ENCODE data around the gene CD28.

CD28 gene

GRCh38 chr2:203706403-203706802 lies at the start of gene CD28:
Gene CD28 (plus strand): TSS chr2:203706639. CDS start chr2:203706697, 58 bp downstream.
- no peak for DNase-seq (ENCODE audit: low spot score)

DNA sequence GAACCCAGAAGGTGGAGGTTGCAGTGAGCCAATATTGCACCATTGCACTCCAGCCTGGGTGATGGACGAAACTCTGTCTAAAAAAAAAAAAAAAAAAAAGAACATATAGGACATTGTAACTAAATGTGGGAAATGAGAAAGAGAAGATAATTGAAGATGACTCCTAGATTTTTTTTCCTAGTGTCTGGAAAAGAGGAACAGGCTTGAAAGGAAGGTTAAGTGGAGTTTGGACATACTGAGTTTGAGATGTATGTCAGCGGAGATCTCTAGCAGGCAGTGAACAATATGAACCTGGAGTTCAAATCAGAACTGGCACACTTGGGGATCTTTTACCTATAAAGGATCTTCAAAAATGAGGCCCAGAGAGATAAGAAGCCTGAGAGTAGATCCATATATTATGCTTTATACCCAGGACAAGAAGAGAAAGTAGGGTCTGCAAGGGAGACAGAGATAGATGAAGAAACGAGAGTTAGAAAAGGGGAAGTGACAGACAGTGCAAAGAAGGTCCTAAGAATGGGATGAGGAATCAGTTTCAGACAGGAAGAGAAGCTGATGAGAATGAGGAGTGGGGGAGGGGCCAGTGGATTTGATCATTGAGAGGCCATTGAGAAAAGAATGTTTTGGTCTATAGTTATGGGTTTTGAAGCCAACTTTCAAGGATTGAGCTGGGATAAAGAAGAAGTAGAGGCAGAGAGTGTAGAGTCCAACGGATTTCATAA lies 46.9 kb upstream of the CD28 start:
- peak; percentile 75 for DNase-seq (ENCODE audit: low spot score)

DNA sequence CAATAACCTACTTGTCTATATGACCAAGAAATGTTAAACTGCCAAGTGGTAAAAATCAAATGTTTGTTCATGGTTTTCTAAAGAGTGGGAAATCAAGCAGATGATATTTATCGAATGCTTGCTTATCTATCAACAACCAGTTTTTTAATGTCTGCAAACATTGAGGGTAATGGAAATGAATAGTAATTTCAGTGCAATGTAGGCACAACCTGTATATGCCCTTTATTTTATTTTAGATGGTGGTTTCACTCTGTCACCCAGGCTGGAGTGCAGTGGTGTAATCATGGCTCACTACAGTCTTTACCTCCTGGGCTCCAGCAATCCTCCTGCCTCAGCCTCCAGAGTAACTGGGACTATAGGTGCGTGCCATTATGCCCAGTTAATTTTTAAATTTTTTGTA lies 46.0 kb upstream of the CD28 start:
- DNase-seq (ENCODE audit: low spot score), result no peak

GRCh38 chr2:203661279-203661908 lies 45.0 kb upstream of the CD28 start:
- DNase-seq (ENCODE audit: low spot score), result no peak

GRCh38 chr2:203662487-203662886 lies 44.0 kb upstream of the CD28 start:
- no peak for DNase-seq (ENCODE audit: low spot score)

GRCh38 chr2:203662951-203663350 lies 43.5 kb upstream of the CD28 start:
- DNase-seq (ENCODE audit: low spot score), result no peak

GRCh38 chr2:203664029-203664755 lies 42.2 kb upstream of the CD28 start:
- no peak for DNase-seq (ENCODE audit: low spot score)

DNA sequence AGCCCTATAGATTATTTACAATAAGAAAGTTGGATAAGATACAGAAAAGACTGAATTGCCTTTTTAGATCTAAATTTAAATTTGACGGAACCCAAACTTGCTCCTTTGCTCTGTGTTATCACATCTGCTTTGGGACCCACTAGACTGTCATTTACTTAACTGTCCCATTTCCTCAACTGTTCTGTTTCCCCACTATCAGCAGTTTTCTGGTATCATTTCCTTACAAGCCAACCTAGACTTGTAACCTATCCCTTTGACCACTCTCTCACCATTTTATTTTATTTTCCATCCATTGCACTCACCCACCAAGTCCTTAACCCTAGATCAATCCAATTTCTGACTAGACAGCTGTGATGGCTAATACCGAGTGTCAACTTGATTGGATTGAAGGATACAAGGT lies 38.6 kb upstream of the CD28 start:
- DNase-seq (ENCODE audit: low spot score), result no peak

- no peak for DNase-seq (ENCODE audit: low spot score)
These were observed 36.6 kb upstream of the CD28 start for GRCh38 chr2:203669820-203670219.

- DNase-seq (ENCODE audit: low spot score), result no peak
These were observed 35.5 kb upstream of the CD28 start for GRCh38 chr2:203670939-203671338.

DNA sequence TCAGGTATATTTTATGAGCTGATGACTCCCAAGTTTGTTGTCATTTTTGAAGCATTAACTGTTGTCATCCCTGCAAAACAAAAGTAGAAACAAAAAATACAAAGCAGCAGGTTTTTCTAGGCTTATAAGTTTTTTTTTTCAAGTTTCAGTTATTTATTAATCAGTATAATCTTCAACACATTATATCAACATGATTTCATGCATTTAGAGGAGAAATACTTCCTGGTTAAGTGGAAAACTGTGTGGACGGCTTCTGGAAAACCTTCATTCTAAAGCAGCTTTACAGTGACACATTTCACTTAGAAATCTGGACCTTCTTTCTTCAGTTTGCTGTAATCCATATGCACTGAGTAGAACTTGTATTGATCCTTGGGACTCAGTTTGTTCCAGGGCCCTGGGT lies 34.6 kb upstream of the CD28 start:
- DNase-seq (ENCODE audit: low spot score), result no peak

- no peak for DNase-seq (ENCODE audit: low spot score)
These were observed 33.6 kb upstream of the CD28 start for GRCh38 chr2:203672856-203673255.

DNA sequence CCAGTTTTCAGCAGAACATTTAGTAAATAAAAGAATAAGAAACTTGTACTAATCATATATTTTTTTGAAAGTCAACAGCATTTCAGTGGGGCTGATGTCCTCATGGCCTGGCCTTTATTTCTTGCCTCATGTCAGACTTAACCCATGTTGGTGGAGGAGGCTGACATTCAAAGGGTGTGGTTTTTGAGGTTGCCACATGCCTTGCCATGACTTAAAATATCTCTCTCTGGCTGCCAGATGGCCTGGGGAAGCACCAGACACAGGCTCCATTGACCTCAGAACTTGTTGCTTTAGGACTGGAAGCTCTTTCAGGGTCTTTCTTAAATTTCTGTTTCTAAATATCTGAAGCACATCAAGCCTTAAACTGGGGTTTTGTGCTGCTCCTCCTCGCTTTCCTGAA lies 32.5 kb upstream of the CD28 start:
- no peak for DNase-seq (ENCODE audit: low spot score)

- no peak for DNase-seq (ENCODE audit: low spot score)
These were observed 31.4 kb upstream of the CD28 start for GRCh38 chr2:203675086-203675485.

- DNase-seq (ENCODE audit: low spot score), result no peak
These were observed 27.5 kb upstream of the CD28 start for GRCh38 chr2:203678971-203679370.

DNA sequence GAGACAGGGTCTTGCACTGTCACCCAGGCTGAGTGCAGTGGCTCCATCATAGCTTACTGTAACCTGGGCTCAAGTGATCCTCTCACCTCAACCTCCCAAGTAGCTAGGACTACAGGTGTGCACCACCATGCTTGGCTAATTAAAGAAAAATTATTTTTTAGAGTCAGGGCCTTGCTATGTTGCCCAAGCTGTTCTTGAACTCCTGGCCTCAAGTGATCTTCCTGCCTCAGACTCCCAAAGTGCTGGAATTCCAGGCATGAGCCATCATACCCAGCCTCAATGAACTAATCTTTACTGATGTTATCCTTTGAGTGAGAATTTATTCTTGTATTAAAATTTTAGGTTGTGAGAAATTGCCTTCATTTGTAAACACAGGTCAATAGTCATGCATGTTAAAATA lies 27.0 kb upstream of the CD28 start:
- DNase-seq (ENCODE audit: low spot score), result no peak

- DNase-seq (ENCODE audit: low spot score), result no peak
These were observed 24.5 kb upstream of the CD28 start for GRCh38 chr2:203681978-203682377.

DNA sequence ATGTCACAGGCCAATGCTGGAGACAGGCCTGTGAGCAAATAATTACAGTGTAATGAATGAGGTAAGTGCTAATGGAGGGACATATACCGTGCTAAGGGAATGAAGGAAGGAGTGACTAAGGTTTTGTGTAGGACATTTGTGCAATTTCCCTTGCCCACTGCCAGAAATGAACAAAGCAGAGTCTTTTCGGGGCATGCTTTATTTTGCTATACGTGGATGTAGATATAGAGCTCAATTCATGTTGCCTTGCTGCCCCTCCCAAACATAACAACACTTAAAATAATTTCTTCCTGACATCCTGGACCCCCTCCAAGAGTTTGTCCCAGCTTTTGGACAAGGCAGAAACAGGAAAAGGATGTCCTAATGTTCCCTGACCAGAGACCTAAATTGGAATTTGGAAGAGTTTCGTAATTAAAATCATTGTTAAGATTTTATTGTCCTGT lies 23.7 kb upstream of the CD28 start:
- DNase-seq (ENCODE audit: low spot score), result no peak

- DNase-seq (ENCODE audit: low spot score), result no peak
These were observed 23.0 kb upstream of the CD28 start for GRCh38 chr2:203683421-203683820.

DNA sequence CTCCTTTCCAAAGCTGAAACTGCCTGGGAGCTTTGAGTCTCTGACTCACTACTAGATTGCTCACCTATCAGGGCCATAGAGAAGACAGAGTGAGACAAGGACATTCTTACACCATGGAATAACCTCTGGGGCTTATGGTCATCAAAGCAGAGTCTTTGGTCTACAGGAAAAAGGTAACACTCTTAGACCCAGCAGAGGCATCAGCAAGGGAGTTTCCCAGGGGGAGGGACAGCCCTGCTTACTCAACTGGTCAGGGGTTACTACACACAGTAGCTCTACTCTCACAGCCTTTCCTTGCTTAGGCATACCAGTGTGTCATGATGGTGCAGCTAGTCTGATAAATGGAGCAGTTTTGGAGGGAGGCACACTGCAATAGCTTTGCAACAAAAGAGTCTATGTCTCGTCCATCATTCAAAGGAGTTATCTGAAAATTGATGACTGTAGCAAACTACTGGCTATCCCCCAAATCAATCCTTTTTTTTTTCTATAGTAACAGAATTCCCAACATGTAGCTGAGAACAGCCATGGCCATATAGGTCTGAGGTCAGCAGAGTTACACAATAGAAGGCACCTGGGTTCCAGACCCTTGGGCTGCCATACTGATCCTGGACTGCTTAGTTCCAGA lies 22.4 kb upstream of the CD28 start:
- no peak for DNase-seq (ENCODE audit: low spot score)

DNA sequence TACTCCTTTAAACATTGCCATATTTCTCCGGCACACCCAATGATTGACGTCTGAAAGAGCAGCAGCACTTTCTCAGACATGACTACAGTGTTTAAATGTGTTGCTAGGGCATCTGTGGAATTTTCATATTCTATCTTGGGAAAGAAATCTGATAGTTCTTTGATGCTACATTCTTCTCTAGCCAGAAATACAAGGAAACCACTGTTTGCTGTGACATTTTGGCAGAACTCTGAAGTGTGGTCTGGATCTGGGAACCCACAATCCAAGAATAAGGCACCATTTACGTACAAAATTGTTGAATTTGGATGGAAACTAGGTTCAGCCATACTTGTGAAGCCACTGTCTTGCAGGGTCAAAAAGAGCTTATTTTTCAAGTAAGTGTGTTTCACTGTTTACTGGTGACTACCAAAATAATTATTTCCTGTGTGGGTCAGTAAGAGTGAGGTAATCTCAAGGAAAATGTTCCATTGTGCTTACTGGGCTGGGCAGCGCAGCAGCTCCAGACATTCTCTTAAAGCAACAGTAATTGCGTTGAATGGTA lies 21.3 kb upstream of the CD28 start:
- no peak for DNase-seq (ENCODE audit: low spot score)

- DNase-seq (ENCODE audit: low spot score), result no peak
These were observed 20.5 kb upstream of the CD28 start for GRCh38 chr2:203685789-203686420.
